Panc1 (cell line): ENCODE results near the gene DLG2. TPM values are rescaled to one million over a fixed set of nuclear protein-coding genes. Genes with fewer than 3 reads are reported as not detected.

Source experiments
- ATAC-seq: fragments of 200-7000 bp; cut with Tn5 transposase; 2 replicates; pipeline ENCODE4 v1.9.1; 2020; ENCODE audit warnings: mild to moderate bottlenecking, moderate library complexity
- BruUV-seq: library from RNA; stranded (reverse); fragments of 400-500 nt; replicated peaks from 2 replicates; lab custom pipeline; 2021; lab: Mats Ljungman, UMichigan
- CTCF ChIA-PET: fragments of 300-600 bp; sonication (Branson Sonifier 250); formaldehyde crosslinking; loops from one replicate; lab custom pipeline; 2022; ENCODE audit warnings: antibody characterized with exemption; lab: Charles Lee
- POLR2A ChIA-PET: fragments of 300-600 bp; sonication (Branson Sonifier 250); formaldehyde crosslinking; loops from one replicate; lab custom pipeline; 2022; ENCODE audit warnings: antibody characterized with exemption; lab: Charles Lee
- DNase-seq: peaks from one replicate; pipeline ENCODE4 v3.0.0-alpha.2; 2010; ENCODE audit warnings: low read depth, low spot score
- H3K27ac ChIP-seq: 2 replicates; pipeline ENCODE4 v1.5.1; 2011; ENCODE audit warnings: mild to moderate bottlenecking, low read length, inconsistent platforms
- H3K27me3 ChIP-seq: fragments of 200-500 bp; sonication (Bioruptor generic); 2 replicates; pipeline ENCODE4 v1.6.0; 2014; ENCODE audit warnings: low read length, inconsistent platforms; ENCODE audit not compliant: control insufficient read depth, insufficient read depth
- H3K36me3 ChIP-seq: fragments of 200-500 bp; sonication (Bioruptor generic); 2 replicates; pipeline ENCODE4 v1.5.1; 2014; ENCODE audit warnings: inconsistent platforms, mild to moderate bottlenecking, low read length, moderate library complexity; ENCODE audit not compliant: control insufficient read depth, insufficient read depth
- H3K4me1 ChIP-seq: 2 replicates; pipeline ENCODE4 v1.5.1; 2011; ENCODE audit warnings: inconsistent platforms, mild to moderate bottlenecking, low read length, moderate library complexity; ENCODE audit not compliant: control insufficient read depth, insufficient read depth
- H3K4me3 ChIP-seq, 2 experiments: 2 replicates each; pipeline ENCODE4 v1.5.1; 2011 to 2012; ENCODE audit warnings: low read depth in 2 of 2, low read length in 2 of 2, mild to moderate bottlenecking in 2 of 2, inconsistent platforms in 1 of 2, moderate library complexity in 1 of 2
- H3K9me3 ChIP-seq: fragments of 200-500 bp; sonication (Bioruptor generic); 2 replicates; pipeline ENCODE4 v1.5.1; 2014; ENCODE audit warnings: low read depth, mild to moderate bottlenecking, inconsistent platforms, low read length, moderate library complexity; ENCODE audit not compliant: control insufficient read depth, insufficient read depth
- POLR2AphosphoS5 ChIP-seq: IDR thresholded peaks from 2 replicates; pipeline ENCODE4 v1.6.1; 2012; ENCODE audit warnings: mild to moderate bottlenecking, low read depth, low read length, moderate library complexity
- SIN3A ChIP-seq: IDR thresholded peaks from 2 replicates; pipeline ENCODE4 v1.6.1; 2012; ENCODE audit warnings: low read depth, mild to moderate bottlenecking, low read length, moderate library complexity, borderline replicate concordance; ENCODE audit not compliant: insufficient read depth
- TCF7L2 ChIP-seq: IDR thresholded peaks from 2 replicates; pipeline ENCODE4 v1.6.1; 2011; ENCODE audit warnings: mild to moderate bottlenecking, low read depth, low read length, inconsistent platforms
- in situ Hi-C: cut with HindIII; loops from 2 replicates; pipeline ENCODE4 v1.10.0; 2016; ENCODE audit warnings: low sequenced_read_pairs, low pct_unique_long_range_greater_than_20kb
- intact Hi-C: fragments of 100-400 bp; cut with micrococcal nuclease; formaldehyde crosslinking; loops from one replicate; pipeline ENCODE4 v1.10.0; 2022; ENCODE audit not compliant: unreplicated experiment
- total RNA-seq: library from RNA; stranded (reverse); gene quantifications from one replicate; pipeline ENCODE4 v1.2.1, GENCODE V29; 2021; ENCODE audit not compliant: unreplicated experiment
- TF ChIP-seq, protein P1 (sequence below): fragments of 450-650 bp; IDR thresholded peaks from 2 replicates; pipeline ENCODE4 v1.5.1; 2017; ENCODE audit warnings: mild to moderate bottlenecking
- TF ChIP-seq, protein P2 (sequence below), 2 experiments: IDR thresholded peaks; 2 replicates each; pipeline ENCODE4 v1.6.1; 2011 to 2012; ENCODE audit warnings: low read depth in 2 of 2, control low read depth in 1 of 2, low read length in 1 of 2, mild to moderate bottlenecking in 1 of 2, moderate library complexity in 1 of 2; ENCODE audit not compliant: insufficient read depth in 1 of 2

Gene DLG2
- total RNA-seq, 1 experiment from 2014 or later = 4.2 TPM

DNA sequence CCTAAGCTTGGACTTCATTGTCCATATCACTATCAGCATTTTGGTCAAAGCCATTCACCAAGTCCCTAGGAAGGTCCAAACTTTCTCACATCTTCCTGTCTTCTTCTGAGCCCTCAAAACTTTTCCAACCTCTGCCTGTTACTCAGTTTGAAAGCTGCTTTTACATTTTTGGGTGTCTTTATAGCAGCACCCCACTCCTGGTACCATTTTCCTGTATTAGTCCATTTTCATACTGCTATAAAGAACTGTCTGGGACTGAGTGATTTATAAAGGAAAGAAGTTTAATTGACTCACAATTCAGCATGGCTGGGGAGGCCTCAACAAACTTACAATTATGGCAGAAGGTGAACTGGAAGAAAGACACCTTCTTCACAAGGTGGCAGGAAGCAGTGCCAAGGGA lies 1624.0 kb downstream of the DLG2 start:
- ATAC-seq (no peak), DNase-seq (no peak)
- ChIA-PET CTCF (no interaction called here), POLR2A (no interaction called here)
- no peaks in the 10 kb centered on the region for H3K36me3 ChIP-seq
- intact Hi-C loops (no loop called here), in situ Hi-C loops (no loop called here)
- no peak overlapping the region for H3K4me3 ChIP-seq
- no peaks in the 10 kb centered on the region for H3K4me1 ChIP-seq
- TF ChIP-seq TCF7L2 (no peak), POLR2AphosphoS5 (no peak), SIN3A (no peak)
- TF ChIP-seq, protein P1, sequence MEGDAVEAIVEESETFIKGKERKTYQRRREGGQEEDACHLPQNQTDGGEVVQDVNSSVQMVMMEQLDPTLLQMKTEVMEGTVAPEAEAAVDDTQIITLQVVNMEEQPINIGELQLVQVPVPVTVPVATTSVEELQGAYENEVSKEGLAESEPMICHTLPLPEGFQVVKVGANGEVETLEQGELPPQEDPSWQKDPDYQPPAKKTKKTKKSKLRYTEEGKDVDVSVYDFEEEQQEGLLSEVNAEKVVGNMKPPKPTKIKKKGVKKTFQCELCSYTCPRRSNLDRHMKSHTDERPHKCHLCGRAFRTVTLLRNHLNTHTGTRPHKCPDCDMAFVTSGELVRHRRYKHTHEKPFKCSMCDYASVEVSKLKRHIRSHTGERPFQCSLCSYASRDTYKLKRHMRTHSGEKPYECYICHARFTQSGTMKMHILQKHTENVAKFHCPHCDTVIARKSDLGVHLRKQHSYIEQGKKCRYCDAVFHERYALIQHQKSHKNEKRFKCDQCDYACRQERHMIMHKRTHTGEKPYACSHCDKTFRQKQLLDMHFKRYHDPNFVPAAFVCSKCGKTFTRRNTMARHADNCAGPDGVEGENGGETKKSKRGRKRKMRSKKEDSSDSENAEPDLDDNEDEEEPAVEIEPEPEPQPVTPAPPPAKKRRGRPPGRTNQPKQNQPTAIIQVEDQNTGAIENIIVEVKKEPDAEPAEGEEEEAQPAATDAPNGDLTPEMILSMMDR = no peak
- TF ChIP-seq, protein P2, sequence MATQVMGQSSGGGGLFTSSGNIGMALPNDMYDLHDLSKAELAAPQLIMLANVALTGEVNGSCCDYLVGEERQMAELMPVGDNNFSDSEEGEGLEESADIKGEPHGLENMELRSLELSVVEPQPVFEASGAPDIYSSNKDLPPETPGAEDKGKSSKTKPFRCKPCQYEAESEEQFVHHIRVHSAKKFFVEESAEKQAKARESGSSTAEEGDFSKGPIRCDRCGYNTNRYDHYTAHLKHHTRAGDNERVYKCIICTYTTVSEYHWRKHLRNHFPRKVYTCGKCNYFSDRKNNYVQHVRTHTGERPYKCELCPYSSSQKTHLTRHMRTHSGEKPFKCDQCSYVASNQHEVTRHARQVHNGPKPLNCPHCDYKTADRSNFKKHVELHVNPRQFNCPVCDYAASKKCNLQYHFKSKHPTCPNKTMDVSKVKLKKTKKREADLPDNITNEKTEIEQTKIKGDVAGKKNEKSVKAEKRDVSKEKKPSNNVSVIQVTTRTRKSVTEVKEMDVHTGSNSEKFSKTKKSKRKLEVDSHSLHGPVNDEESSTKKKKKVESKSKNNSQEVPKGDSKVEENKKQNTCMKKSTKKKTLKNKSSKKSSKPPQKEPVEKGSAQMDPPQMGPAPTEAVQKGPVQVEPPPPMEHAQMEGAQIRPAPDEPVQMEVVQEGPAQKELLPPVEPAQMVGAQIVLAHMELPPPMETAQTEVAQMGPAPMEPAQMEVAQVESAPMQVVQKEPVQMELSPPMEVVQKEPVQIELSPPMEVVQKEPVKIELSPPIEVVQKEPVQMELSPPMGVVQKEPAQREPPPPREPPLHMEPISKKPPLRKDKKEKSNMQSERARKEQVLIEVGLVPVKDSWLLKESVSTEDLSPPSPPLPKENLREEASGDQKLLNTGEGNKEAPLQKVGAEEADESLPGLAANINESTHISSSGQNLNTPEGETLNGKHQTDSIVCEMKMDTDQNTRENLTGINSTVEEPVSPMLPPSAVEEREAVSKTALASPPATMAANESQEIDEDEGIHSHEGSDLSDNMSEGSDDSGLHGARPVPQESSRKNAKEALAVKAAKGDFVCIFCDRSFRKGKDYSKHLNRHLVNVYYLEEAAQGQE (IDR thresholded peaks at IDR 0.05; ENCODE audit: insufficient read depth in 1 of 2, low read depth in 2 of 2, low read length in 1 of 2) = no peak
- H3K27me3 ChIP-seq = no peaks in the 10 kb centered on the region
- no peak overlapping the region for H3K27ac ChIP-seq
- no TSS peak for BruUV-seq
- H3K9me3 ChIP-seq = peaks cover 6% of the 10 kb centered on the region; the same call in 1 of the 2 replicates

DNA sequence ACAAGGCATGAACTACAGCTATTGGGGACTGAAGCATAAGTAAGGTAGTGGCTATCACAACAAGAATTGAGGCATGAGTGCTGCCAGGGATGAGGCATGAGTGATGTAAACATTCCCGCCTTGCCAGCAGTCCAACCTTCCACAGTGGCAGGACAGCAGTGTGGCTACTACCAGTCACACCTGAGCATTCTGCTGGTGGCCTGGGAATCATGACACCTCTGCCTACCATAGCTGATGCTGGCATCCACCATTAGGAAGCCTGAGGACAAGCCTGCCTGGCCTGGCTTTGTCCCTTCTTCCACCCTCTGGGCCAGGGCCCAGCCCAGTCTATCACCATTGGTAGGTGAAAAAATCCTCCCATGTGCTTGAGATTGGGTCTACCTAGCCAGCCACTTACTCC lies 1628.2 kb downstream of the DLG2 start:
- ChIA-PET POLR2A (no interaction called here), CTCF (no interaction called here)
- DNase-seq = no peak
- ATAC-seq = no peak
- TF ChIP-seq TCF7L2 (no peak), SIN3A (no peak), POLR2AphosphoS5 (no peak)
- TF ChIP-seq, protein P2 (IDR thresholded peaks at IDR 0.05; ENCODE audit: insufficient read depth in 1 of 2, low read depth in 2 of 2, low read length in 1 of 2) = no peak
- TF ChIP-seq, protein P1 = no peak
- Histone ChIP-seq H3K36me3 (no peaks in the 10 kb centered on the region), H3K9me3 (peaks cover 6% of the 10 kb centered on the region; the same call in 1 of the 2 replicates), H3K27ac (no peak overlapping the region), H3K4me1 (no peaks in the 10 kb centered on the region), H3K4me3 (no peak overlapping the region), H3K27me3 (no peaks in the 10 kb centered on the region)
- BruUV-seq = no TSS peak
- in situ Hi-C loops = no loop called here
- intact Hi-C loops = no loop called here
